K562 (cell line): ENCODE data around the gene NFYC. TPM values are rescaled to one million over a fixed set of nuclear protein-coding genes. Genes with fewer than 3 reads are reported as not detected.

Experiments used
- ATF7 ChIP-seq: fragments of 450-650 bp; IDR thresholded peaks from 2 replicates; pipeline ENCODE4 v1.7.1; 2014; ENCODE audit warnings: mild to moderate bottlenecking, moderate library complexity
- DACH1 ChIP-seq: fragments of 450-650 bp; IDR thresholded peaks from 2 replicates; pipeline ENCODE4 v1.6.1; 2018; ENCODE audit not compliant: partially characterized antibody
- E2F3 ChIP-seq: fragments of 250-450 bp; sonication (Bioruptor Pico); IDR thresholded peaks from 2 replicates; pipeline ENCODE4 v1.4.0; 2020; ENCODE audit warnings: mild to moderate bottlenecking
- HNRNPLL ChIP-seq: fragments of 200-400 bp; formaldehyde crosslinking; IDR thresholded peaks from 2 replicates; pipeline ENCODE4 v1.6.1; 2017; ENCODE audit warnings: low read length, low read depth, mild to moderate bottlenecking; ENCODE audit not compliant: poor library complexity, severe bottlenecking
- JUNB ChIP-seq: fragments of 450-650 bp; formaldehyde crosslinking; conservative IDR thresholded peaks from 2 replicates; pipeline ENCODE4 v1.4.0; 2020; ENCODE audit warnings: mild to moderate bottlenecking
- KDM2B ChIP-seq: fragments of 250-450 bp; sonication (Bioruptor Pico); IDR thresholded peaks from 2 replicates; pipeline ENCODE4 v1.8.0; 2021; ENCODE audit warnings: mild to moderate bottlenecking, moderate library complexity
- KLF6 ChIP-seq: fragments of 250-450 bp; sonication (Bioruptor Pico); IDR thresholded peaks from 2 replicates; pipeline ENCODE4 v1.4.0; 2020; ENCODE audit warnings: mild to moderate bottlenecking, moderate library complexity, borderline replicate concordance
- MTA1 ChIP-seq: fragments of 450-650 bp; IDR thresholded peaks from 2 replicates; pipeline ENCODE4 v1.6.1; 2017; ENCODE audit warnings: borderline replicate concordance
- MYC ChIP-seq, 2 experiments: fragments of 250-450 bp in 1 of 2; sonication (Bioruptor Pico) in 1 of 2; IDR thresholded peaks; 2 replicates each; pipeline versions ENCODE4 v1.5.1 to v1.6.1; 2012 to 2021; ENCODE audit warnings: low read depth in 2 of 2, borderline replicate concordance in 1 of 2, improper control_type of control experiment in 1 of 2, low read length in 1 of 2, mild to moderate bottlenecking in 1 of 2, moderate library complexity in 1 of 2
- NFXL1 ChIP-seq: fragments of 450-650 bp; formaldehyde crosslinking; IDR thresholded peaks from 2 replicates; pipeline ENCODE4 v1.4.0; 2021; ENCODE audit warnings: mild to moderate bottlenecking
- NUFIP1 ChIP-seq: fragments of 450-650 bp; IDR thresholded peaks from 2 replicates; pipeline ENCODE4 v1.6.1; 2018; ENCODE audit not compliant: partially characterized antibody
- RFX7 ChIP-seq: fragments of 250-450 bp; sonication (Bioruptor Pico); IDR thresholded peaks from 2 replicates; pipeline ENCODE4 v1.5.1; 2021; ENCODE audit warnings: mild to moderate bottlenecking
- SRF ChIP-seq, 2 experiments: fragments of 250-450, 450-650 bp in 1 of 2; sonication (Bioruptor Pico) in 1 of 2; sonication (generic) in 1 of 2; formaldehyde crosslinking; IDR thresholded peaks; 2 replicates each; pipeline versions ENCODE4 v1.5.0 to v1.5.1; 2020 to 2022; ENCODE audit warnings: mild to moderate bottlenecking in 1 of 2, missing genetic modification reagents in 1 of 2
- STAT5B ChIP-seq: fragments of 250-450 bp; sonication (Bioruptor Pico); IDR thresholded peaks from 2 replicates; pipeline ENCODE4 v1.8.0; 2021; ENCODE audit warnings: mild to moderate bottlenecking, inconsistent platforms
- TSC22D4 ChIP-seq: fragments of 450-650 bp; IDR thresholded peaks from 2 replicates; pipeline ENCODE4 v1.6.1; 2016; ENCODE audit warnings: missing genetic modification characterization, missing biosample characterization, control low read depth
- ZBTB17 ChIP-seq: fragments of 450-650 bp; formaldehyde crosslinking; IDR thresholded peaks from 2 replicates; pipeline ENCODE4 v1.4.0; 2020; ENCODE audit warnings: mild to moderate bottlenecking
- ZC3H8 ChIP-seq: fragments of 450-650 bp; IDR thresholded peaks from 2 replicates; pipeline ENCODE4 v1.6.1; 2017
- ZNF165 ChIP-seq: fragments of 250-450 bp; sonication (Bioruptor Pico); IDR thresholded peaks from 2 replicates; pipeline ENCODE4 v1.4.0; 2020; ENCODE audit warnings: borderline replicate concordance
- ZNF436 ChIP-seq: fragments of 250-450, 450-650 bp; sonication (Bioruptor Pico); formaldehyde crosslinking; IDR thresholded peaks from 2 replicates; pipeline ENCODE4 v1.7.0; 2020; ENCODE audit warnings: mild to moderate bottlenecking
- polyA plus RNA-seq, 8 experiments: library from polyadenylated mRNA; depleted of rRNA in 4 of 8; stranded (reverse) in 5 of 8; unstranded in 3 of 8; fragments of >200 nt; fragmentation: Nextera tagmentation in 2 of 8; fragmentation: Illumina TruSeq in 1 of 8; extraction: Ambion mirVana in 2 of 8; extraction: Trizol in 1 of 8; gene quantifications; 2 replicates each; pipeline versions ENCODE4 v1.2.1 to v1.2.3, GENCODE V29; 2011 to 2014; ENCODE audit warnings: inconsistent platforms in 1 of 8, missing spikeins in 1 of 8
- total RNA-seq, 7 experiments: library from RNA; depleted of rRNA in 6 of 7; stranded (reverse); fragments of >200 nt in 6 of 7; fragmentation: Illumina TruSeq in 2 of 7; extraction: Trizol in 2 of 7; gene quantifications; 2 replicates each; pipeline versions ENCODE4 v1.2.1 to v1.2.3, GENCODE V29; 2011 to 2021; ENCODE audit warnings: low replicate concordance in 1 of 7
- TF ChIP-seq, protein P1 (sequence below): fragments of 250-450 bp; sonication (Bioruptor Pico); IDR thresholded peaks from 2 replicates; pipeline ENCODE4 v1.4.0; 2020
- TF ChIP-seq, protein P2 (sequence below): fragments of 450-650 bp; IDR thresholded peaks from 2 replicates; pipeline ENCODE4 v1.6.1; 2016; ENCODE audit warnings: mild to moderate bottlenecking

NFYC gene
- total and polyA plus RNA-seq, 9 of the 15 experiments (the other 6 are each of a cell fraction or from before 2014, with no cell fraction given), result 4.8 to 59.8 (median 41.1) TPM

DNA sequence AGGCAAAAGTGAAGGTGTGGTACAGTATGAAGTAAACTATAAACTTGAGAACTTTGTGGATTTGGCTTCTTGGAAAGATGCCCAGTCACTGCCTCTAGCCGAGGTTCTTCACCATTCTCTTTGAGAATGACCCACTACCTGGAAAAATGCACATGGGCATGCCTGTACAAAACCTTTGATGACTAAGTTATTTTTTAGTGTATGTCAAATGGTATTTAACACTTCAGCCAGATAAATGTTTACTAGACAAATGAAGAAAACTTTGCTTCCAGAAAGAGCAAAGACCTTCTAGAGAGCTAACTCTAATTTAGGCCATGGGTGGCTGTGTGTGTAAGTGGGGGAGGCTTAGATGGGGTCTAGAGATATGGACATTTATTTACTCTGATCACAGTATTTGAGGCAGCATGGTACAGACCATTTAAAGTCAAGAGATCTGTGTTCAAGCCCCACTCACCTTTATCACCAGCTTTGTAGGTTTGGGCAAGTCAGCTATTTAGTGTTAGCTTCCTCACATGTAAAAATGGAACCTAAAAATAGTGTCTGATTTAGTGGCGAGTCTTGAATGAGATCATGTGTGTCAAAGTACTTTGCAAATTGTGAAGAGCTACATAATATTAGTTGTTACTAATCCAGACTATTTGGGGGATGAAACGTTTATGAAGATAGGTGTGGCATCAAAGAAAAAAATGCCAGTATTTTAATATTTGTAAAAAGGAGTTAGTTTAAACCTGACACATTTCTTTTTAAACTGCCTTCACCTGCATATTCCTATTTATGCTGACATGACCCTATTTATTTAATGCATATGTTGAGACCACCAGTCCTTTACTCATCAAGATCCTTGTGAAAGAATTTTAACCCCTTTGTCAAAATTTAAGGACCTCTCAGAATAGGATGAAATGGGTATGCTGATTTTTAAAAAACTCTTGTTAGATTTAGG, 20.2 kb downstream of the NFYC start (continued):
- TF ChIP-seq MYC (IDR thresholded peaks at IDR 0.05; ENCODE audit: low read depth, low read length) (0 out of 2 replicates have a peak, but pooled peaks have one; percentile 24), MYC (CRISPR knock-in tag; IDR thresholded peaks at IDR 0.05; ENCODE audit: borderline replicate concordance, low read depth) (no peak), RFX7 (CRISPR knock-in tag) (no peak), DACH1 (no peak), KDM2B (no peak), ATF7 (peak; percentile 35; the same call in 1 of the 2 replicates), JUNB (CRISPR knock-in tag) (no peak), E2F3 (CRISPR knock-in tag) (no peak), NUFIP1 (peak; percentile 61), NFXL1 (CRISPR knock-in tag) (no peak), ZNF436 (CRISPR knock-in tag) (no peak), KLF6 (CRISPR knock-in tag) (no peak), HNRNPLL (no peak), SRF (CRISPR knock-in tag; IDR thresholded peaks at IDR 0.05) (no peak), MTA1 (no peak; the same call in 1 of the 2 replicates), STAT5B (CRISPR knock-in tag) (no peak), TSC22D4 (tag) (no peak), ZNF165 (CRISPR knock-in tag) (no peak), ZBTB17 (CRISPR knock-in tag) (no peak), ZC3H8 (no peak)
- TF ChIP-seq, protein P1, sequence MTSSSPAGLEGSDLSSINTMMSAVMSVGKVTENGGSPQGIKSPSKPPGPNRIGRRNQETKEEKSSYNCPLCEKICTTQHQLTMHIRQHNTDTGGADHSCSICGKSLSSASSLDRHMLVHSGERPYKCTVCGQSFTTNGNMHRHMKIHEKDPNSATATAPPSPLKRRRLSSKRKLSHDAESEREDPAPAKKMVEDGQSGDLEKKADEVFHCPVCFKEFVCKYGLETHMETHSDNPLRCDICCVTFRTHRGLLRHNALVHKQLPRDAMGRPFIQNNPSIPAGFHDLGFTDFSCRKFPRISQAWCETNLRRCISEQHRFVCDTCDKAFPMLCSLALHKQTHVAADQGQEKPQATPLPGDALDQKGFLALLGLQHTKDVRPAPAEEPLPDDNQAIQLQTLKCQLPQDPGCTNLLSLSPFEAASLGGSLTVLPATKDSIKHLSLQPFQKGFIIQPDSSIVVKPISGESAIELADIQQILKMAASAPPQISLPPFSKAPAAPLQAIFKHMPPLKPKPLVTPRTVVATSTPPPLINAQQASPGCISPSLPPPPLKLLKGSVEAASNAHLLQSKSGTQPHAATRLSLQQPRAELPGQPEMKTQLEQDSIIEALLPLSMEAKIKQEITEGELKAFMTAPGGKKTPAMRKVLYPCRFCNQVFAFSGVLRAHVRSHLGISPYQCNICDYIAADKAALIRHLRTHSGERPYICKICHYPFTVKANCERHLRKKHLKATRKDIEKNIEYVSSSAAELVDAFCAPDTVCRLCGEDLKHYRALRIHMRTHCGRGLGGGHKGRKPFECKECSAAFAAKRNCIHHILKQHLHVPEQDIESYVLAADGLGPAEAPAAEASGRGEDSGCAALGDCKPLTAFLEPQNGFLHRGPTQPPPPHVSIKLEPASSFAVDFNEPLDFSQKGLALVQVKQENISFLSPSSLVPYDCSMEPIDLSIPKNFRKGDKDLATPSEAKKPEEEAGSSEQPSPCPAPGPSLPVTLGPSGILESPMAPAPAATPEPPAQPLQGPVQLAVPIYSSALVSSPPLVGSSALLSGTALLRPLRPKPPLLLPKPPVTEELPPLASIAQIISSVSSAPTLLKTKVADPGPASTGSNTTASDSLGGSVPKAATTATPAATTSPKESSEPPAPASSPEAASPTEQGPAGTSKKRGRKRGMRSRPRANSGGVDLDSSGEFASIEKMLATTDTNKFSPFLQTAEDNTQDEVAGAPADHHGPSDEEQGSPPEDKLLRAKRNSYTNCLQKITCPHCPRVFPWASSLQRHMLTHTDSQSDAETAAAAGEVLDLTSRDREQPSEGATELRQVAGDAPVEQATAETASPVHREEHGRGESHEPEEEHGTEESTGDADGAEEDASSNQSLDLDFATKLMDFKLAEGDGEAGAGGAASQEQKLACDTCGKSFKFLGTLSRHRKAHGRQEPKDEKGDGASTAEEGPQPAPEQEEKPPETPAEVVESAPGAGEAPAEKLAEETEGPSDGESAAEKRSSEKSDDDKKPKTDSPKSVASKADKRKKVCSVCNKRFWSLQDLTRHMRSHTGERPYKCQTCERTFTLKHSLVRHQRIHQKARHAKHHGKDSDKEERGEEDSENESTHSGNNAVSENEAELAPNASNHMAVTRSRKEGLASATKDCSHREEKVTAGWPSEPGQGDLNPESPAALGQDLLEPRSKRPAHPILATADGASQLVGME, result no peak
- TF ChIP-seq, protein P2, sequence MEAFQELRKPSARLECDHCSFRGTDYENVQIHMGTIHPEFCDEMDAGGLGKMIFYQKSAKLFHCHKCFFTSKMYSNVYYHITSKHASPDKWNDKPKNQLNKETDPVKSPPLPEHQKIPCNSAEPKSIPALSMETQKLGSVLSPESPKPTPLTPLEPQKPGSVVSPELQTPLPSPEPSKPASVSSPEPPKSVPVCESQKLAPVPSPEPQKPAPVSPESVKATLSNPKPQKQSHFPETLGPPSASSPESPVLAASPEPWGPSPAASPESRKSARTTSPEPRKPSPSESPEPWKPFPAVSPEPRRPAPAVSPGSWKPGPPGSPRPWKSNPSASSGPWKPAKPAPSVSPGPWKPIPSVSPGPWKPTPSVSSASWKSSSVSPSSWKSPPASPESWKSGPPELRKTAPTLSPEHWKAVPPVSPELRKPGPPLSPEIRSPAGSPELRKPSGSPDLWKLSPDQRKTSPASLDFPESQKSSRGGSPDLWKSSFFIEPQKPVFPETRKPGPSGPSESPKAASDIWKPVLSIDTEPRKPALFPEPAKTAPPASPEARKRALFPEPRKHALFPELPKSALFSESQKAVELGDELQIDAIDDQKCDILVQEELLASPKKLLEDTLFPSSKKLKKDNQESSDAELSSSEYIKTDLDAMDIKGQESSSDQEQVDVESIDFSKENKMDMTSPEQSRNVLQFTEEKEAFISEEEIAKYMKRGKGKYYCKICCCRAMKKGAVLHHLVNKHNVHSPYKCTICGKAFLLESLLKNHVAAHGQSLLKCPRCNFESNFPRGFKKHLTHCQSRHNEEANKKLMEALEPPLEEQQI, result no peak
